HepG2 (cell line): ENCODE data around the gene UGT1A4. TPM values are rescaled to one million over a fixed set of nuclear protein-coding genes. Genes with fewer than 3 reads are reported as not detected.
A peak's percentile ranks its signal among the peaks of the same experiment; 100 is the strongest.

Experiments
- ATF1 ChIP-seq: IDR thresholded peaks from 2 replicates; pipeline ENCODE4 v1.6.1; 2016; ENCODE audit warnings: mild to moderate bottlenecking, control low read depth
- CBX1 ChIP-seq: IDR thresholded peaks from one replicate; pipeline ENCODE4 v1.6.1; 2016; ENCODE audit warnings: antibody characterized with exemption, low read depth
- CBX2 ChIP-seq, 2 experiments: fragments of 200-600 bp in 1 of 2; sonication (generic); formaldehyde crosslinking in 1 of 2; IDR thresholded peaks; 2 replicates each; pipeline versions ENCODE4 v1.7.0 to v1.8.1; 2018 to 2022; ENCODE audit warnings: low read depth in 2 of 2, low read length in 1 of 2, mild to moderate bottlenecking in 1 of 2, missing genetic modification reagents in 1 of 2
- CEBPB ChIP-seq: IDR thresholded peaks from 2 replicates; pipeline ENCODE4 v1.6.1; 2011; ENCODE audit warnings: low read depth, low read length, improper control_type of control experiment, borderline replicate concordance
- DNMT3B ChIP-seq: conservative IDR thresholded peaks from 2 replicates; pipeline ENCODE4 v1.6.1; 2016; ENCODE audit warnings: missing biosample characterization, control low read depth
- E2F2 ChIP-seq: sonication (generic); formaldehyde crosslinking; IDR thresholded peaks from 2 replicates; pipeline ENCODE4 v1.4.0; 2020; ENCODE audit warnings: missing genetic modification reagents, borderline replicate concordance
- E2F5 ChIP-seq: sonication (generic); formaldehyde crosslinking; conservative IDR thresholded peaks from 2 replicates; pipeline ENCODE4 v1.4.0; 2020; ENCODE audit warnings: missing genetic modification reagents
- FIP1L1 ChIP-seq: fragments of 200-400 bp; formaldehyde crosslinking; IDR thresholded peaks from 2 replicates; pipeline ENCODE4 v1.6.1; 2018; ENCODE audit warnings: low read depth, mild to moderate bottlenecking, low read length, moderate library complexity, borderline replicate concordance; ENCODE audit not compliant: insufficient read depth
- FOXO1 ChIP-seq: sonication (generic); formaldehyde crosslinking; IDR thresholded peaks from 2 replicates; pipeline ENCODE4 v1.4.0; 2020; ENCODE audit warnings: missing genetic modification reagents
- GTF2F1 ChIP-seq: fragments of 150-350 bp; IDR thresholded peaks from 2 replicates; pipeline ENCODE4 v1.6.1; 2014; ENCODE audit warnings: low read length
- JARID2 ChIP-seq: sonication (generic); formaldehyde crosslinking; IDR thresholded peaks from 2 replicates; pipeline ENCODE4 v1.8.1; 2023; ENCODE audit warnings: missing genetic modification reagents, inconsistent platforms; ENCODE audit not compliant: insufficient replicate concordance
- SNAPC5 ChIP-seq: sonication (generic); formaldehyde crosslinking; IDR thresholded peaks from 2 replicates; pipeline ENCODE4 v1.8.1; 2023; ENCODE audit warnings: mild to moderate bottlenecking, missing genetic modification reagents, borderline replicate concordance
- TEF ChIP-seq: sonication (generic); formaldehyde crosslinking; IDR thresholded peaks from 2 replicates; pipeline ENCODE4 v1.5.0; 2020; ENCODE audit warnings: missing genetic modification reagents
- ZMYM3 ChIP-seq: sonication (generic); formaldehyde crosslinking; IDR thresholded peaks from 2 replicates; pipeline ENCODE4 v1.5.1; 2020; ENCODE audit warnings: mild to moderate bottlenecking, missing genetic modification reagents
- ZNF280B ChIP-seq: sonication (generic); formaldehyde crosslinking; IDR thresholded peaks from 2 replicates; pipeline ENCODE4 v1.5.0; 2020; ENCODE audit warnings: missing genetic modification reagents, mild to moderate bottlenecking, borderline replicate concordance
- ZNF282 ChIP-seq: fragments of 450-650 bp; IDR thresholded peaks from 2 replicates; pipeline ENCODE4 v1.6.1; 2018; ENCODE audit not compliant: partially characterized antibody
- ZNF3 ChIP-seq: IDR thresholded peaks from 2 replicates; pipeline ENCODE4 v1.7.0; 2017; ENCODE audit warnings: inconsistent platforms
- ZNF460 ChIP-seq: sonication (generic); formaldehyde crosslinking; IDR thresholded peaks from 2 replicates; pipeline ENCODE4 v1.5.1; 2020; ENCODE audit warnings: missing genetic modification reagents, mild to moderate bottlenecking, borderline replicate concordance
- ZNF639 ChIP-seq: conservative IDR thresholded peaks from 2 replicates; pipeline ENCODE4 v1.6.1; 2018; ENCODE audit warnings: missing genetic modification reagents
- ZNF773 ChIP-seq: sonication (generic); formaldehyde crosslinking; IDR thresholded peaks from 2 replicates; pipeline ENCODE4 v1.4.0; 2020; ENCODE audit warnings: missing genetic modification reagents, borderline replicate concordance
- polyA plus RNA-seq, 8 experiments: library from polyadenylated mRNA; depleted of rRNA in 3 of 8; stranded (reverse) in 7 of 8; unstranded in 1 of 8; fragments of >200 nt; fragmentation: Illumina TruSeq in 4 of 8; extraction: Trizol in 4 of 8; gene quantifications; 2 replicates each; pipeline versions ENCODE4 v1.2.1 to v1.2.3, GENCODE V29; 2011 to 2016; ENCODE audit warnings: low read depth in 4 of 8, missing spikeins in 1 of 8, mixed read lengths in 1 of 8; ENCODE audit not compliant: insufficient read depth in 1 of 8
- total RNA-seq, 5 experiments: library from RNA; depleted of rRNA; stranded (reverse); fragments of >200 nt; fragmentation: Illumina TruSeq; extraction: Trizol; gene quantifications; 2 replicates each; pipeline ENCODE4 v1.2.3, GENCODE V29; 2016; ENCODE audit warnings: low read depth in 1 of 5
- TF ChIP-seq, protein P1 (sequence below): sonication (generic); formaldehyde crosslinking; IDR thresholded peaks from 2 replicates; pipeline ENCODE4 v1.8.0; 2022; ENCODE audit warnings: missing genetic modification reagents, mild to moderate bottlenecking, inconsistent platforms, borderline replicate concordance

UGT1A4 gene
- total and polyA plus RNA-seq, 2 of the 13 experiments (the other 11 are each of a cell fraction or from before 2014, with no cell fraction given): not detected

DNA sequence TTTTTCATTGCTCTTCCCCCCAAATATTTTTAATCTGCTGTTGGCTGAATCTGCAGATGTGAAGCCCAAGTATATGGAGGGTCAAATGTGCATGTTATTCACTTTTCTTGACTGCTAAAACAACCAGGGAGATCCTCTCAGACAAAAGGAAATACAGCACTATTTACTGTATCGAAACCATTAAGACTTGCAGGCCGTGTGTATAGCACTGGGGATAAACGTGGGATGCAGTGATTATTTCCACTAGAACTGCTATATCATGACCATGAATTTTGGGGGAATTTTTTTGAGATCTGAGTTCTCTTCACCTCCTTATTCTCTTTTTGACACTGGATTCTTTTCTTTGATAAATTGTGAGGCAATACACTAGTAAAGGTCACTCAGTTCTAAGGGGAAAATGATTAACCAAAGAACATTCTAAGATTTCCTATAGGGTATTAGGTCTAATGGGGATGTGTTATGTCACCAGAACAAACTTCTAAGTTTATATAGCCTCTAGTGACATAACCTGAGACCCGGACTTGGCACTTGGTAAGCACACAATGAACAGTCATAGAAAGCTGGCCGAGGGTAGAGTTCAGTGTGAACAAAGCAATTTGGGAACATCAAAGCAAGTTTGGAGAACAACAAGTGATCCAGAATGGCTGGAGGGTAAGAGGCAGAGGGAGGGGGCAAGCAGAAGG lies 26.7 kb downstream of the UGT1A4 start (continued):
- TF ChIP-seq ZNF460 (CRISPR knock-in tag) (peak; percentile 31; the same call in 1 of the 2 replicates), SNAPC5 (CRISPR knock-in tag) (no peak), CEBPB (peak; percentile 73), ZMYM3 (peak; percentile 69; the same call in 1 of the 2 replicates), E2F5 (CRISPR knock-in tag) (no peak), FIP1L1 (no peak), DNMT3B (peak; percentile 91; the same call in 1 of the 2 replicates), ZNF280B (CRISPR knock-in tag) (no peak), ZNF282 (no peak), FOXO1 (CRISPR knock-in tag) (peak; percentile 97), ZNF639 (CRISPR knock-in tag) (no peak; the same call in 1 of the 2 replicates), TEF (CRISPR knock-in tag) (peak; percentile 94), JARID2 (CRISPR knock-in tag) (peak; percentile 15), GTF2F1 (no peak), ZNF773 (no peak), CBX2 (IDR thresholded peaks at IDR 0.05; ENCODE audit: low read depth, low read length) (no peak), CBX2 (CRISPR knock-in tag; IDR thresholded peaks at IDR 0.05; ENCODE audit: low read depth) (peak; percentile 81; the same call in 1 of the 2 replicates), E2F2 (CRISPR knock-in tag) (no peak), ZNF3 (CRISPR knock-in tag) (peak; percentile 73; the same call in 1 of the 2 replicates), CBX1 (no peak), ATF1 (CRISPR knock-in tag) (peak; percentile 86)
- TF ChIP-seq, protein P1, sequence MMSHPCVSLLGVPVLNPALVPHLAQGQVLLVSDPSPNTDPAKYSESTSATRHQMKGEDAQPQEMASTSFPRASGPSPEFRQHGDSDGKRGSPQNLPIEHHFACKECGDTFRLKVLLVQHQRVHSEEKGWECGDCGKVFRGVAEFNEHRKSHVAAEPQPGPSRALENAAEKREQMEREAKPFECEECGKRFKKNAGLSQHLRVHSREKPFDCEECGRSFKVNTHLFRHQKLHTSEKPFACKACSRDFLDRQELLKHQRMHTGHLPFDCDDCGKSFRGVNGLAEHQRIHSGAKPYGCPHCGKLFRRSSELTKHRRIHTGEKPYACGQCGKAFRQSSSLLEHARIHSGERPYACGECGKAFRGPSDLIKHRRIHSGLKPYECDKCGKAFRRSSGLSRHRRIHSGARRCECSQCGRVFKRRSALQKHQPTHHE (CRISPR knock-in tag): peak; percentile 67; the same call in 1 of the 2 replicates
